GM23338 (cell line): Measurements from ENCODE around the gene ZNF580. TPM values are rescaled to one million over a fixed set of nuclear protein-coding genes. Genes with fewer than 3 reads are reported as not detected.

ENCODE experiments used
- ATAC-seq: fragments of 200-7000 bp; cut with Tn5 transposase; 3 replicates; pipeline ENCODE4 v1.9.1; 2020
- DNase-seq: peaks from one replicate; pipeline ENCODE4 v3.0.0-alpha.2; 2015; ENCODE audit warnings: low spot score
- H2AFZ ChIP-seq: fragments of 200-600 bp; sonication (generic); 2 replicates; pipeline ENCODE4 v1.8.0; 2016; ENCODE audit warnings: antibody characterized with exemption, mild to moderate bottlenecking, moderate library complexity
- H3F3A ChIP-seq: fragments of 200-600 bp; sonication (generic); replicated peaks from 2 replicates; pipeline ENCODE4 v1.8.0; 2017; ENCODE audit warnings: antibody characterized with exemption, mixed run types, low read depth
- H3K27ac ChIP-seq: fragments of 200-600 bp; sonication (generic); 2 replicates; pipeline ENCODE4 v1.6.1; 2016; ENCODE audit warnings: low read depth
- H3K27me3 ChIP-seq: fragments of 200-600 bp; sonication (generic); 2 replicates; pipeline ENCODE4 v1.8.0; 2016; ENCODE audit warnings: mild to moderate bottlenecking, mixed run types, moderate library complexity; ENCODE audit not compliant: insufficient read depth
- H3K36me3 ChIP-seq: fragments of 200-600 bp; sonication (generic); 2 replicates; pipeline ENCODE4 v1.8.0; 2016; ENCODE audit warnings: mild to moderate bottlenecking; ENCODE audit not compliant: insufficient read depth
- H3K4me1 ChIP-seq: fragments of 200-600 bp; sonication (generic); 2 replicates; pipeline ENCODE4 v1.8.0; 2016; ENCODE audit warnings: mild to moderate bottlenecking, moderate library complexity; ENCODE audit not compliant: insufficient read depth
- H3K4me2 ChIP-seq: fragments of 200-600 bp; sonication (generic); 2 replicates; pipeline ENCODE4 v1.7.1; 2017; ENCODE audit warnings: mixed run types
- H3K4me3 ChIP-seq: fragments of 200-600 bp; sonication (generic); 2 replicates; pipeline ENCODE4 v1.6.1; 2016; ENCODE audit warnings: mixed run types
- H3K79me2 ChIP-seq: fragments of 200-600 bp; sonication (generic); replicated peaks from 2 replicates; pipeline ENCODE4 v1.8.0; 2017; ENCODE audit warnings: mild to moderate bottlenecking; ENCODE audit not compliant: insufficient read depth
- H3K9me2 ChIP-seq: fragments of 200-600 bp; sonication (generic); 2 replicates; pipeline ENCODE4 v1.8.0; 2017; ENCODE audit not compliant: insufficient read depth
- H4K20me1 ChIP-seq: fragments of 200-600 bp; sonication (generic); replicated peaks from 2 replicates; pipeline ENCODE4 v1.8.0; 2017; ENCODE audit warnings: mild to moderate bottlenecking; ENCODE audit not compliant: insufficient read depth
- H3K27ac Mint-ChIP-seq: 2 replicates; pipeline ENCODE4 v1.8.0; 2020; ENCODE audit warnings: inconsistent platforms, mild to moderate bottlenecking, moderate library complexity, mixed read lengths
- H3K27me3 Mint-ChIP-seq: 3 replicates; pipeline ENCODE4 v1.8.0; 2022; ENCODE audit warnings: low read depth, mild to moderate bottlenecking, moderate library complexity, mixed read lengths, inconsistent platforms; ENCODE audit not compliant: insufficient read depth, poor library complexity
- H3K36me3 Mint-ChIP-seq: 3 replicates; pipeline ENCODE4 v1.8.0; 2021; ENCODE audit warnings: low read depth, mild to moderate bottlenecking, inconsistent platforms, moderate library complexity, mixed read lengths
- H3K4me1 Mint-ChIP-seq: 3 replicates; pipeline ENCODE4 v1.8.0; 2020; ENCODE audit warnings: mild to moderate bottlenecking, inconsistent platforms, mixed read lengths
- H3K4me3 Mint-ChIP-seq: 3 replicates; pipeline ENCODE4 v1.8.0; 2021; ENCODE audit warnings: moderate library complexity, mild to moderate bottlenecking, inconsistent platforms, mixed read lengths
- H3K9me3 Mint-ChIP-seq: 3 replicates; pipeline ENCODE4 v1.8.0; 2020; ENCODE audit warnings: moderate library complexity, mild to moderate bottlenecking, inconsistent platforms, mixed read lengths
- CREB1 ChIP-seq: fragments of 250-450 bp; sonication (Bioruptor Pico); IDR thresholded peaks from 2 replicates; pipeline ENCODE4 v1.5.0; 2020; ENCODE audit warnings: low read depth, mild to moderate bottlenecking, moderate library complexity
- EZH2 ChIP-seq: fragments of 200-600 bp; sonication (generic); IDR thresholded peaks from one replicate; pipeline ENCODE4 v1.8.0; 2017; ENCODE audit warnings: antibody characterized with exemption, mild to moderate bottlenecking, low read depth; ENCODE audit not compliant: unreplicated experiment
- JUNB ChIP-seq: IDR thresholded peaks from one replicate; pipeline ENCODE4 v1.6.1; 2016; ENCODE audit warnings: antibody characterized with exemption; ENCODE audit not compliant: unreplicated experiment
- POLR2AphosphoS5 ChIP-seq: IDR thresholded peaks from 2 replicates; pipeline ENCODE4 v1.6.1; 2016; ENCODE audit warnings: antibody characterized with exemption, low read depth
- REST ChIP-seq: IDR thresholded peaks from one replicate; pipeline ENCODE4 v1.6.1; 2018; ENCODE audit warnings: antibody characterized with exemption; ENCODE audit not compliant: unreplicated experiment
- ZNF114 ChIP-seq: fragments of 250-450 bp; sonication (Bioruptor Pico); IDR thresholded peaks from 2 replicates; pipeline ENCODE4 v1.5.0; 2020; ENCODE audit warnings: mild to moderate bottlenecking, moderate library complexity
- ZNF331 ChIP-seq: fragments of 250-450 bp; sonication (Bioruptor Pico); IDR thresholded peaks from 2 replicates; pipeline ENCODE4 v1.5.0; 2020; ENCODE audit warnings: low read depth, mild to moderate bottlenecking, moderate library complexity
- polyA plus RNA-seq: library from polyadenylated mRNA; unstranded; fragments of >200 nt; fragmentation: Nextera tagmentation; extraction: Ambion mirVana; gene quantifications from 2 replicates; pipeline ENCODE4 v1.2.1, GENCODE V29; 2016
- total RNA-seq: library from RNA; depleted of rRNA; stranded (reverse); fragments of >200 nt; shearing (Covaris generic); gene quantifications from 2 replicates; pipeline ENCODE4 v1.2.3, GENCODE V29; 2014
- TF ChIP-seq, protein P1 (sequence below): fragments of 250-450 bp; sonication (Bioruptor Pico); IDR thresholded peaks from 2 replicates; pipeline ENCODE4 v1.5.0; 2020; ENCODE audit warnings: mild to moderate bottlenecking, moderate library complexity
- TF ChIP-seq, protein P2 (sequence below), 2 experiments: fragments of 200-600 bp in 1 of 2; sonication (generic) in 1 of 2; conservative IDR thresholded peaks; 2 replicates each; pipeline versions ENCODE4 v1.5.1 to v1.6.1; 2016 to 2017; ENCODE audit warnings: antibody characterized with exemption in 2 of 2, low read depth in 2 of 2, mild to moderate bottlenecking in 2 of 2, moderate library complexity in 1 of 2

Gene ZNF580
- total and polyA plus RNA-seq, 2 experiments from 2014 or later: 18.7 to 23.6 TPM

GRCh38 chr19:55683449-55684261 is 42.9 kb downstream of the ZNF580 start (continued):
- TF ChIP-seq, protein P1, sequence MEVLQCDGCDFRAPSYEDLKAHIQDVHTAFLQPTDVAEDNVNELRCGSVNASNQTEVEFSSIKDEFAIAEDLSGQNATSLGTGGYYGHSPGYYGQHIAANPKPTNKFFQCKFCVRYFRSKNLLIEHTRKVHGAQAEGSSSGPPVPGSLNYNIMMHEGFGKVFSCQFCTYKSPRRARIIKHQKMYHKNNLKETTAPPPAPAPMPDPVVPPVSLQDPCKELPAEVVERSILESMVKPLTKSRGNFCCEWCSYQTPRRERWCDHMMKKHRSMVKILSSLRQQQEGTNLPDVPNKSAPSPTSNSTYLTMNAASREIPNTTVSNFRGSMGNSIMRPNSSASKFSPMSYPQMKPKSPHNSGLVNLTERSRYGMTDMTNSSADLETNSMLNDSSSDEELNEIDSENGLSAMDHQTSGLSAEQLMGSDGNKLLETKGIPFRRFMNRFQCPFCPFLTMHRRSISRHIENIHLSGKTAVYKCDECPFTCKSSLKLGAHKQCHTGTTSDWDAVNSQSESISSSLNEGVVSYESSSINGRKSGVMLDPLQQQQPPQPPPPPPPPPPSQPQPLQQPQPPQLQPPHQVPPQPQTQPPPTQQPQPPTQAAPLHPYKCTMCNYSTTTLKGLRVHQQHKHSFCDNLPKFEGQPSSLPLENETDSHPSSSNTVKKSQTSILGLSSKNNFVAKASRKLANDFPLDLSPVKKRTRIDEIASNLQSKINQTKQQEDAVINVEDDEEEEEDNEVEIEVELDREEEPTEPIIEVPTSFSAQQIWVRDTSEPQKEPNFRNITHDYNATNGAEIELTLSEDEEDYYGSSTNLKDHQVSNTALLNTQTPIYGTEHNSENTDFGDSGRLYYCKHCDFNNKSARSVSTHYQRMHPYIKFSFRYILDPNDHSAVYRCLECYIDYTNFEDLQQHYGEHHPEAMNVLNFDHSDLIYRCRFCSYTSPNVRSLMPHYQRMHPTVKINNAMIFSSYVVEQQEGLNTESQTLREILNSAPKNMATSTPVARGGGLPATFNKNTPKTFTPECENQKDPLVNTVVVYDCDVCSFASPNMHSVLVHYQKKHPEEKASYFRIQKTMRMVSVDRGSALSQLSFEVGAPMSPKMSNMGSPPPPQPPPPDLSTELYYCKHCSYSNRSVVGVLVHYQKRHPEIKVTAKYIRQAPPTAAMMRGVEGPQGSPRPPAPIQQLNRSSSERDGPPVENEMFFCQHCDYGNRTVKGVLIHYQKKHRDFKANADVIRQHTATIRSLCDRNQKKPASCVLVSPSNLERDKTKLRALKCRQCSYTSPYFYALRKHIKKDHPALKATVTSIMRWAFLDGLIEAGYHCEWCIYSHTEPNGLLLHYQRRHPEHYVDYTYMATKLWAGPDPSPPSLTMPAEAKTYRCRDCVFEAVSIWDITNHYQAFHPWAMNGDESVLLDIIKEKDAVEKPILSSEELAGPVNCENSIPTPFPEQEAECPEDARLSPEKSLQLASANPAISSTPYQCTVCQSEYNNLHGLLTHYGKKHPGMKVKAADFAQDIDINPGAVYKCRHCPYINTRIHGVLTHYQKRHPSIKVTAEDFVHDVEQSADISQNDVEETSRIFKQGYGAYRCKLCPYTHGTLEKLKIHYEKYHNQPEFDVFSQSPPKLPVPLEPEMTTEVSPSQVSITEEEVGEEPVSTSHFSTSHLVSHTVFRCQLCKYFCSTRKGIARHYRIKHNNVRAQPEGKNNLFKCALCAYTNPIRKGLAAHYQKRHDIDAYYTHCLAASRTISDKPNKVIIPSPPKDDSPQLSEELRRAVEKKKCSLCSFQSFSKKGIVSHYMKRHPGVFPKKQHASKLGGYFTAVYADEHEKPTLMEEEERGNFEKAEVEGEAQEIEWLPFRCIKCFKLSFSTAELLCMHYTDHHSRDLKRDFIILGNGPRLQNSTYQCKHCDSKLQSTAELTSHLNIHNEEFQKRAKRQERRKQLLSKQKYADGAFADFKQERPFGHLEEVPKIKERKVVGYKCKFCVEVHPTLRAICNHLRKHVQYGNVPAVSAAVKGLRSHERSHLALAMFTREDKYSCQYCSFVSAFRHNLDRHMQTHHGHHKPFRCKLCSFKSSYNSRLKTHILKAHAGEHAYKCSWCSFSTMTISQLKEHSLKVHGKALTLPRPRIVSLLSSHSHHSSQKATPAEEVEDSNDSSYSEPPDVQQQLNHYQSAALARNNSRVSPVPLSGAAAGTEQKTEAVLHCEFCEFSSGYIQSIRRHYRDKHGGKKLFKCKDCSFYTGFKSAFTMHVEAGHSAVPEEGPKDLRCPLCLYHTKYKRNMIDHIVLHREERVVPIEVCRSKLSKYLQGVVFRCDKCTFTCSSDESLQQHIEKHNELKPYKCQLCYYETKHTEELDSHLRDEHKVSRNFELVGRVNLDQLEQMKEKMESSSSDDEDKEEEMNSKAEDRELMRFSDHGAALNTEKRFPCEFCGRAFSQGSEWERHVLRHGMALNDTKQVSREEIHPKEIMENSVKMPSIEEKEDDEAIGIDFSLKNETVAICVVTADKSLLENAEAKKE (CRISPR knock-in tag): no peak
- TF ChIP-seq ZNF114 (CRISPR knock-in tag) (no peak), POLR2AphosphoS5 (no peak)

GRCh38 chr19:55684946-55685681 is 44.3 kb downstream of the ZNF580 start:
- no peaks in the 10 kb centered on the region for H3K9me3 Mint-ChIP-seq
- Histone ChIP-seq H3K27me3 (no peaks in the 10 kb centered on the region), H3K9me2 (no peaks in the 10 kb centered on the region), H3K79me2 (peaks cover 36% of the 10 kb centered on the region), H3F3A (no peaks in the 10 kb centered on the region), H3K27ac (no peak overlapping the region), H3K36me3 (peaks cover 4% of the 10 kb centered on the region; the same call in 1 of the 2 replicates), H3K4me1 (no peaks in the 10 kb centered on the region), H2AFZ (no peak overlapping the region), H3K4me2 (no peak overlapping the region), H4K20me1 (peaks cover 16% of the 10 kb centered on the region; the same call in 1 of the 2 replicates), H3K4me3 (no peak overlapping the region)
- no peaks in the 10 kb centered on the region for H3K4me1 Mint-ChIP-seq
- peaks cover 3% of the 10 kb centered on the region for H3K27me3 Mint-ChIP-seq
- peaks cover 21% of the 10 kb centered on the region for H3K36me3 Mint-ChIP-seq
- H3K27ac Mint-ChIP-seq: no peak overlapping the region
- H3K4me3 Mint-ChIP-seq: no peak overlapping the region
- DNase-seq: no peak
- no peak for ATAC-seq
- TF ChIP-seq REST (no peak), ZNF114 (CRISPR knock-in tag) (no peak), CREB1 (CRISPR knock-in tag) (no peak), JUNB (no peak), EZH2 (no peak), ZNF331 (no peak)
- TF ChIP-seq, protein P2, sequence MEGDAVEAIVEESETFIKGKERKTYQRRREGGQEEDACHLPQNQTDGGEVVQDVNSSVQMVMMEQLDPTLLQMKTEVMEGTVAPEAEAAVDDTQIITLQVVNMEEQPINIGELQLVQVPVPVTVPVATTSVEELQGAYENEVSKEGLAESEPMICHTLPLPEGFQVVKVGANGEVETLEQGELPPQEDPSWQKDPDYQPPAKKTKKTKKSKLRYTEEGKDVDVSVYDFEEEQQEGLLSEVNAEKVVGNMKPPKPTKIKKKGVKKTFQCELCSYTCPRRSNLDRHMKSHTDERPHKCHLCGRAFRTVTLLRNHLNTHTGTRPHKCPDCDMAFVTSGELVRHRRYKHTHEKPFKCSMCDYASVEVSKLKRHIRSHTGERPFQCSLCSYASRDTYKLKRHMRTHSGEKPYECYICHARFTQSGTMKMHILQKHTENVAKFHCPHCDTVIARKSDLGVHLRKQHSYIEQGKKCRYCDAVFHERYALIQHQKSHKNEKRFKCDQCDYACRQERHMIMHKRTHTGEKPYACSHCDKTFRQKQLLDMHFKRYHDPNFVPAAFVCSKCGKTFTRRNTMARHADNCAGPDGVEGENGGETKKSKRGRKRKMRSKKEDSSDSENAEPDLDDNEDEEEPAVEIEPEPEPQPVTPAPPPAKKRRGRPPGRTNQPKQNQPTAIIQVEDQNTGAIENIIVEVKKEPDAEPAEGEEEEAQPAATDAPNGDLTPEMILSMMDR (conservative IDR thresholded peaks at IDR 0.05; ENCODE audit: low read depth in 2 of 2): no peak
